Endothelial cell of umbilical vein (primary cell): ENCODE data around the gene JAKMIP1. TPM values are rescaled to one million over a fixed set of nuclear protein-coding genes. Genes with fewer than 3 reads are reported as not detected.

Experiments
- BruUV-seq: library from RNA; stranded (reverse); fragments of 400-500 nt; replicated peaks from 2 replicates; lab custom pipeline; 2021; lab: Mats Ljungman, UMichigan
- CTCF ChIA-PET: fragments of 300-600, 350-600 bp; sonication (Branson Sonifier 250); formaldehyde crosslinking; loops from one replicate; lab custom pipeline; 2021; ENCODE audit warnings: antibody characterized with exemption, inconsistent platforms; lab: Charles Lee
- POLR2A ChIA-PET: fragments of 300-600, 350-600 bp; sonication (Branson Sonifier 250); formaldehyde crosslinking; loops from one replicate; lab custom pipeline; 2021; ENCODE audit warnings: antibody characterized with exemption, inconsistent platforms; lab: Charles Lee
- DNase-seq: peaks from one replicate; pipeline ENCODE4 v3.0.0-alpha.2; 2011; ENCODE audit warnings: low read depth, low spot score
- FAIRE-seq: peaks from 2 replicates; lab custom pipeline; 2011; peaks lifted over from hg19 to GRCh38; lab: Jason Lieb, UNC
- H2AFZ ChIP-seq: 2 replicates; pipeline ENCODE4 v1.6.0; 2012; ENCODE audit warnings: low read depth, low read length, control low read depth, inconsistent platforms
- H3K27ac ChIP-seq: 2 replicates; pipeline ENCODE4 v1.5.1; 2011; ENCODE audit warnings: low read depth, mild to moderate bottlenecking, control low read depth, low read length, moderate library complexity; ENCODE audit not compliant: insufficient read depth
- H3K27me3 ChIP-seq, 2 experiments: 2 replicates each; pipeline versions ENCODE4 v1.6.0 to v1.6.1; 2011; ENCODE audit warnings: low read length in 2 of 2, mixed read lengths in 1 of 2; ENCODE audit not compliant: control insufficient read depth in 2 of 2, insufficient read depth in 2 of 2
- H3K36me3 ChIP-seq, 2 experiments: 2 replicates in 1 of 2; 3 replicates in 1 of 2; pipeline ENCODE4 v1.5.1; 2011; ENCODE audit warnings: low read length in 2 of 2, mild to moderate bottlenecking in 1 of 2, moderate library complexity in 1 of 2; ENCODE audit not compliant: control insufficient read depth in 2 of 2, insufficient read depth in 2 of 2; ENCODE audit errors: extremely low read depth in 1 of 2
- H3K4me1 ChIP-seq: 3 replicates; pipeline ENCODE4 v1.5.1; 2011; ENCODE audit warnings: mild to moderate bottlenecking, low read length; ENCODE audit not compliant: control insufficient read depth, insufficient read depth; ENCODE audit errors: extremely low read depth
- H3K4me2 ChIP-seq: 2 replicates; pipeline ENCODE4 v1.6.1; 2011; ENCODE audit warnings: low read length, control low read depth, mixed read lengths; ENCODE audit not compliant: insufficient read depth
- H3K4me3 ChIP-seq, 3 experiments: fragments of 200-600 bp in 1 of 3; sonication (generic), shearing (Covaris generic) in 1 of 3; replicated peaks in 1 of 3; 2 replicates each; pipeline ENCODE4 v1.5.1; 2011 to 2016; ENCODE audit warnings: control low read depth in 3 of 3, low read length in 3 of 3, mild to moderate bottlenecking in 2 of 3, inconsistent platforms in 1 of 3, low read depth in 1 of 3, moderate library complexity in 1 of 3; ENCODE audit not compliant: insufficient read depth in 1 of 3
- H3K79me2 ChIP-seq: 2 replicates; pipeline ENCODE4 v1.6.0; 2012; ENCODE audit warnings: low read length, inconsistent platforms; ENCODE audit not compliant: control insufficient read depth, insufficient read depth
- H3K9ac ChIP-seq: replicated peaks from 2 replicates; pipeline ENCODE3; 2011; ENCODE audit warnings: low read length, control low read depth; ENCODE audit not compliant: insufficient read depth; ENCODE audit errors: extremely low read depth
- H3K9me1 ChIP-seq: replicated peaks from 3 replicates; pipeline ENCODE4 v1.6.0; 2011; ENCODE audit warnings: mild to moderate bottlenecking, low read length; ENCODE audit not compliant: control insufficient read depth, insufficient read depth; ENCODE audit errors: extremely low read depth
- H3K9me3 ChIP-seq: replicated peaks from 2 replicates; pipeline ENCODE4 v1.5.1; 2012; ENCODE audit warnings: low read length, inconsistent platforms; ENCODE audit not compliant: control insufficient read depth, insufficient read depth
- H4K20me1 ChIP-seq: replicated peaks from 2 replicates; pipeline ENCODE3; 2011; ENCODE audit warnings: mild to moderate bottlenecking, low read length; ENCODE audit not compliant: control insufficient read depth, insufficient read depth; ENCODE audit errors: extremely low read depth
- EZH2 ChIP-seq: IDR thresholded peaks from 2 replicates; pipeline ENCODE4 v1.6.1; 2012; ENCODE audit warnings: borderline replicate concordance, low read depth, mild to moderate bottlenecking, moderate library complexity, low read length, inconsistent platforms; ENCODE audit not compliant: severe bottlenecking
- FOS ChIP-seq: IDR thresholded peaks from 2 replicates; pipeline ENCODE4 v1.6.1; 2011; ENCODE audit warnings: mild to moderate bottlenecking, low read length, moderate library complexity, borderline replicate concordance; ENCODE audit not compliant: insufficient read depth
- GATA2 ChIP-seq: IDR thresholded peaks from 2 replicates; pipeline ENCODE4 v1.7.0; 2011; ENCODE audit warnings: low read depth, mild to moderate bottlenecking, moderate library complexity, mixed read lengths, low read length; ENCODE audit not compliant: insufficient read length, insufficient read depth
- JUN ChIP-seq: IDR thresholded peaks from 2 replicates; pipeline ENCODE4 v1.6.1; 2011; ENCODE audit warnings: borderline replicate concordance, low read depth; ENCODE audit not compliant: insufficient read length, insufficient read depth
- MYC ChIP-seq: IDR thresholded peaks from one replicate; pipeline ENCODE4 v1.6.1; 2011; ENCODE audit warnings: mild to moderate bottlenecking, low read depth, low read length
- POLR2A ChIP-seq: IDR thresholded peaks from 2 replicates; pipeline ENCODE4 v1.6.1; 2012; ENCODE audit warnings: low read depth, mild to moderate bottlenecking, control low read depth, low read length
- POLR2AphosphoS5 ChIP-seq: IDR thresholded peaks from 2 replicates; pipeline ENCODE4 v1.6.1; 2012; ENCODE audit warnings: low read depth, mild to moderate bottlenecking, control low read depth, low read length, moderate library complexity; ENCODE audit not compliant: insufficient read depth
- dilution Hi-C: fragments of 300-500 bp; cut with MboI; formaldehyde crosslinking; loops from one replicate; pipeline ENCODE4 v1.15.0; 2019; ENCODE audit warnings: low sequenced_read_pairs; ENCODE audit not compliant: extremely low pct_ligation_motif_present
- intact Hi-C: fragments of 100-400 bp; cut with micrococcal nuclease; formaldehyde crosslinking; loops from one replicate; pipeline ENCODE4 v1.10.0; 2022
- polyA plus RNA-seq, 4 experiments: library from polyadenylated mRNA; depleted of rRNA in 3 of 4; stranded (reverse) in 3 of 4; unstranded in 1 of 4; fragments of >200 nt; gene quantifications; 2 replicates each; pipeline versions ENCODE4 v1.2.1 to v1.2.3, GENCODE V29; 2011 to 2012; ENCODE audit warnings: missing spikeins in 1 of 4
- total RNA-seq: library from RNA; stranded (reverse); gene quantifications from 2 replicates; pipeline ENCODE4 v1.2.3, GENCODE V29; 2021
- TF ChIP-seq, protein P1 (sequence below): IDR thresholded peaks from 2 replicates; pipeline ENCODE4 v1.6.1; 2011; ENCODE audit not compliant: insufficient read depth, insufficient read length
- TF ChIP-seq, protein P2 (sequence below), 2 donors: IDR thresholded peaks; 1 replicate in 1 of 2; 2 replicates in 1 of 2; pipeline ENCODE4 v1.5.1; 2011; ENCODE audit warnings: low read length in 2 of 2, mild to moderate bottlenecking in 2 of 2, moderate library complexity in 2 of 2, control low read depth in 1 of 2, inconsistent platforms in 1 of 2, low read depth in 1 of 2; ENCODE audit not compliant: insufficient read depth in 1 of 2; ENCODE audit errors: extremely low read depth in 1 of 2

JAKMIP1 gene
- total and polyA plus RNA-seq, 2 donors (not counting 3 experiments of a cell fraction or from before 2014, with no cell fraction given): not detected

DNA sequence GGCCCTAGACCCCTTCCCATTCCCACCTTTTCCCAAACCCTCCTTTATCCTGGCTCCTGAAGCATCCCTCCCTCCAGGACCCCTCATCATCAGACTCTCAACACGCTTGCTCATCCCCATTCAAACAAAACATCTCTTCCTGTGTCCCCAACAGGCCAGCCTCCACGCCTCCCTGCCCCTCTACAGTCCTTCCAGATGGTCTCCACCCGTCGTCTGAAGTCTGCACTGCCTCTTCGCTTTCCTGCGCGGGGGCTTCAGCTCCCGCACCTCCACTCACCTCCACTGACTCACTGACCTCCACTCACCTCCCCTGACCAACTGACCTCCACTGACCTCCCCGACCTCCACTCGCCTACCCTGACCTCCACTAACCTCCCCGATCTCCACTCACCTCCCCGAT lies 39.8 kb downstream of the JAKMIP1 start:
- H3K4me1 ChIP-seq: no peaks in the 10 kb centered on the region
- H3K4me3 ChIP-seq: no peak overlapping the region
- H2AFZ ChIP-seq: no peak overlapping the region
- BruUV-seq: no TSS peak
- no peak overlapping the region for H3K9ac ChIP-seq
- no peaks in the 10 kb centered on the region for H3K27me3 ChIP-seq
- intact Hi-C loops: no loop called here
- H4K20me1 ChIP-seq: no peaks in the 10 kb centered on the region
- ChIA-PET CTCF (no interaction called here), POLR2A (no interaction called here)
- no peaks in the 10 kb centered on the region for H3K9me1 ChIP-seq
- TF ChIP-seq JUN (no peak), EZH2 (no peak), POLR2A (no peak), FOS (no peak), MYC (no peak), POLR2AphosphoS5 (no peak), GATA2 (no peak)
- TF ChIP-seq, protein P1, sequence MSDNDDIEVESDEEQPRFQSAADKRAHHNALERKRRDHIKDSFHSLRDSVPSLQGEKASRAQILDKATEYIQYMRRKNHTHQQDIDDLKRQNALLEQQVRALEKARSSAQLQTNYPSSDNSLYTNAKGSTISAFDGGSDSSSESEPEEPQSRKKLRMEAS: no peak
- TF ChIP-seq, protein P2, sequence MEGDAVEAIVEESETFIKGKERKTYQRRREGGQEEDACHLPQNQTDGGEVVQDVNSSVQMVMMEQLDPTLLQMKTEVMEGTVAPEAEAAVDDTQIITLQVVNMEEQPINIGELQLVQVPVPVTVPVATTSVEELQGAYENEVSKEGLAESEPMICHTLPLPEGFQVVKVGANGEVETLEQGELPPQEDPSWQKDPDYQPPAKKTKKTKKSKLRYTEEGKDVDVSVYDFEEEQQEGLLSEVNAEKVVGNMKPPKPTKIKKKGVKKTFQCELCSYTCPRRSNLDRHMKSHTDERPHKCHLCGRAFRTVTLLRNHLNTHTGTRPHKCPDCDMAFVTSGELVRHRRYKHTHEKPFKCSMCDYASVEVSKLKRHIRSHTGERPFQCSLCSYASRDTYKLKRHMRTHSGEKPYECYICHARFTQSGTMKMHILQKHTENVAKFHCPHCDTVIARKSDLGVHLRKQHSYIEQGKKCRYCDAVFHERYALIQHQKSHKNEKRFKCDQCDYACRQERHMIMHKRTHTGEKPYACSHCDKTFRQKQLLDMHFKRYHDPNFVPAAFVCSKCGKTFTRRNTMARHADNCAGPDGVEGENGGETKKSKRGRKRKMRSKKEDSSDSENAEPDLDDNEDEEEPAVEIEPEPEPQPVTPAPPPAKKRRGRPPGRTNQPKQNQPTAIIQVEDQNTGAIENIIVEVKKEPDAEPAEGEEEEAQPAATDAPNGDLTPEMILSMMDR (IDR thresholded peaks at IDR 0.05; ENCODE audit: extremely low read depth in 1 of 2, insufficient read depth in 1 of 2, low read depth in 1 of 2, low read length in 2 of 2): no peak
- H3K36me3 ChIP-seq: no peaks in the 10 kb centered on the region
- FAIRE-seq (no peak), DNase-seq (no peak)
- no peaks in the 10 kb centered on the region for H3K79me2 ChIP-seq
- no peak overlapping the region for H3K4me2 ChIP-seq
- no peak overlapping the region for H3K27ac ChIP-seq
- dilution Hi-C loops: no loop called here
- H3K9me3 ChIP-seq: peaks cover 9% of the 10 kb centered on the region
